Activated CD8-positive, alpha-beta memory T cell treated with anti-CD3 and anti-CD28 coated beads for 1 hour (primary cell): ENCODE measurements around the gene DNAJA2.

ENCODE experiments used
- DNase-seq, 2 donors: peaks; one replicate each; pipeline ENCODE4 v3.0.0-alpha.2; 2020; ENCODE audit warnings: low read depth in 1 of 2; ENCODE audit errors: extremely low read depth in 1 of 2

The DNAJA2 gene

DNA sequence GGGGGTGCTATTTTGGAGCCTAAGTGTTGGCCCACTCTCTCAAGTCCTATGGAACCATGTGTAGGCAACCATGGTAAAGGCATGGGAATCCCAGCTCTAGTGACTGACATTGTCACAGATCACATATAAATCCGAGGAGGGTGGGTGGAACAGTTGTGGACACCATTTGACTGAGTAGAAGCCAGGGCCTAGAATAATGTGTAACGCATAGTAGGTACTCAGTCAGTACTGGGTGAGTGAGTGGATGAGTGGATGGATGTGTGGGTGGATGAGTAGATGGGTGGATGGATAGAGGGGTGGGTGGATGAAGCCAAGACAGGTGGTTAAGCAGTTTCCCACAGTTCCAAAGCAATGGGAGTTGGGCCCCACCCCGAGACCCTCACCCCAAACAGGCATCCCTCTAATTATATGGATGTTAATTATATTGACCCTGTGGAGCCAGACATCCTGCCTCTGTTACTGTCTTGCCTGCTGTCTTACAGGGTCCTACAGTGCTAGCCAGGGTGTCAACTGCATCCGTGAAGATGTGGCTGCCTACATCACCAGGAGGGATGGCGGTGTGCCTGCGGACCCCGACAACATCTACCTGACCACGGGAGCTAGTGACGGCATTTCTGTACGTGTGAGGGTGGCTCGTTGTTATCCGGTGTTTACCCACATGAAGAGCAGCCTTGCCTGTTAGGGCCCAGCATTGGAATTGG lies 67.0 kb downstream of the DNAJA2 start:
- DNase-seq, result no peak
